HS-5 (cell line): Measurements from ENCODE around the gene CERS6.
"Not testable (repeated sequence)": the region's sequence is repeated elsewhere in the genome, so short reads cannot be mapped to it uniquely, and the experiment has no call there.

Experiments
- DNase-seq: peaks from one replicate; pipeline ENCODE4 v3.0.0-alpha.2; 2012; ENCODE audit warnings: low read depth

CERS6 gene

GRCh38 chr2:168468354-168468753 is 12.3 kb downstream of the CERS6 start:
- DNase-seq, result no peak

- no peak for DNase-seq
These were observed 13.4 kb downstream of the CERS6 start for GRCh38 chr2:168469281-168469988.

GRCh38 chr2:168470320-168471162 is 14.5 kb downstream of the CERS6 start:
- DNase-seq, result no peak

- no peak for DNase-seq
These were observed 15.0 kb downstream of the CERS6 start for GRCh38 chr2:168471163-168471475.

GRCh38 chr2:168475636-168476035 is 19.6 kb downstream of the CERS6 start:
- no peak for DNase-seq

- DNase-seq, result no peak
These were observed 22.1 kb downstream of the CERS6 start for GRCh38 chr2:168478206-168478605.

GRCh38 chr2:168480356-168480755 is 24.3 kb downstream of the CERS6 start:
- DNase-seq, result no peak

- DNase-seq, result no peak
These were observed 24.9 kb downstream of the CERS6 start for GRCh38 chr2:168480825-168481585.

GRCh38 chr2:168482269-168482668 is 26.2 kb downstream of the CERS6 start:
- no peak for DNase-seq

GRCh38 chr2:168482952-168483831 is 27.1 kb downstream of the CERS6 start:
- DNase-seq, result no peak

GRCh38 chr2:168486477-168486876 is 30.4 kb downstream of the CERS6 start:
- DNase-seq, result no peak

GRCh38 chr2:168490015-168490874 is 34.2 kb downstream of the CERS6 start:
- no peak for DNase-seq

- DNase-seq, result no peak
These were observed 35.0 kb downstream of the CERS6 start for GRCh38 chr2:168490946-168491605.

- not testable (repeated sequence) for DNase-seq
These were observed 35.7 kb downstream of the CERS6 start for GRCh38 chr2:168491728-168492127.

- not testable (repeated sequence) for DNase-seq
These were observed 37.1 kb downstream of the CERS6 start for GRCh38 chr2:168493219-168493618.

- no peak for DNase-seq
These were observed 38.2 kb downstream of the CERS6 start for GRCh38 chr2:168494190-168494711.

- no peak for DNase-seq
These were observed 39.5 kb downstream of the CERS6 start for GRCh38 chr2:168495524-168495923.

- no peak for DNase-seq
These were observed 40.8 kb downstream of the CERS6 start for GRCh38 chr2:168496906-168497305.

- no peak for DNase-seq
These were observed 43.4 kb downstream of the CERS6 start for GRCh38 chr2:168499500-168499899.

GRCh38 chr2:168500516-168500915 is 44.4 kb downstream of the CERS6 start:
- no peak for DNase-seq
